ENCODE results near the gene METTL26. TPM values are rescaled to one million over a fixed set of nuclear protein-coding genes. Genes with fewer than 3 reads are reported as not detected.
A peak's percentile ranks its signal among the peaks of the same experiment; 100 is the strongest.

METTL26 gene
- total RNA-seq, 1 experiment from 2014 or later: 84.3 TPM

DNA sequence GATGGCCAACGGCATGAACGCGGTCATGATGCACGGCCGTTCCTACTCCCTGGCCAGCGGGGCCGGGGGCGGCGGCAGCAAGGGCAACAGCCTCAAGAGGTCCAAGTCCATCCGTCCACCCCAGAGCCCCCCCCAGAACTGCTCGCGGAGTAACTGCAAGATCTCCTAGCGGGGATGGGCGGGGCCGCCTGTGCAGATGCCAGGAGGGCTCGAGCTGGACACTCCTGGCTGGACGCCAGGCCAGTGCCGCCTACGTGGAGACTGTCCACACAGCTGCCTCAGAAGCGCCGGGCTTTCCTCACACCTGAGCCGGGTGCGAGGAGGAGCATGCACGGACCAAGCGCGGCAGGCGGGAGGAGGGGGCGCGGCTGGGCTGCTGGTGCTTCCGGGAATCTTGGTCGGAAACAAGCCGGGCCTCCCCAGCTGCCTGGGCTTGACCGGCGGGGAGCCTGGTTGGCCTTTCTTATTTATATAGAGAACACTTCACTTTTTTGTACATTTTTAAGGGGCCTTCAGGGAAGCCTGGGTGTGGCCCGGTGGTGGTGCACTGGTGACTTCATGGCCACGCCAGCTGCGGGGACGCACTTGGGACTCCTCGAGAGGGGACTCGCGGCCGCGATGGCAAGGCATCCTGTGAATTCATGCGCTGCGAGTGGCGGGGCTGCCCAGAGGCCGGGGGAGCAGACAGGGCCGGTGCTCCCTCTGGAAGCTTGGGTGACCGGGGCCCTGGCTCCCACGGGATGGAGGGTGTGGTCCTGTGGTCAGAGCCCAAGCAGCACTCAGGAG is 8.5 kb downstream of the METTL26 start:
- no peak for DNase-seq (ENCODE audit: extremely low read depth, low read depth)

DNA sequence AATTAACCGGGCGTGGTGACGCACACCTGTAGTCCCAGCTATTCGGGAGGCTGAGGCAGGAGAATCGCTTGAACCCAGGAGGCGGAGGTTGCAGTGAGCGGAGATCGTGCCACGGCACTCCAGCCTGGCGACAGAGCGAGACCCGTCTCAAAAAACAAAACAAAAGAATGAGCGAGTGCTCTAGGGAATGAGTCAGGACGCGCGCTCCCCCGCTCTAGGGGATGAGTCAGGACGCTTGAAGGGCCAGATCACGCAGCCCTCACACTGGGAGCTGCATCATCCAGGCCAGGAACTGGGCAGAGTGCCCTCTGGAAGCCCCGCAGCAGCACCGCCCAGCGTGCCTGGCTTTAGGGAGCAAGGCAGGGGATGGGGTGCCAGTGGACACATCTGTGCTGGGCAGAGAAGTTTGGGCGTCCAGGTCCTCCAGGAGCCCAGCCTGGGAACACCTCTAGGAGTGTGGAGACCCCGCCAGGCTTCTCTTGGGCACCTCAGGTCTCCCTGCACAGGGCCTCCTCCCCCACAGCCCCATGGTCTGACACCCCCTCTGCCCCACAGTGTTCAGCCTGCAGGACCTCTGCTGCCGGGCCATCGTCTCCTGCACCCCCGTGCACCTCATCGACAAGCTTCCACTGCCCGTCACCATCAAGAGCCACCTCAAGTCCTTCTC is 9.2 kb downstream of the METTL26 start:
- peak; percentile 30 for DNase-seq (ENCODE audit: extremely low read depth, low read depth)

DNA sequence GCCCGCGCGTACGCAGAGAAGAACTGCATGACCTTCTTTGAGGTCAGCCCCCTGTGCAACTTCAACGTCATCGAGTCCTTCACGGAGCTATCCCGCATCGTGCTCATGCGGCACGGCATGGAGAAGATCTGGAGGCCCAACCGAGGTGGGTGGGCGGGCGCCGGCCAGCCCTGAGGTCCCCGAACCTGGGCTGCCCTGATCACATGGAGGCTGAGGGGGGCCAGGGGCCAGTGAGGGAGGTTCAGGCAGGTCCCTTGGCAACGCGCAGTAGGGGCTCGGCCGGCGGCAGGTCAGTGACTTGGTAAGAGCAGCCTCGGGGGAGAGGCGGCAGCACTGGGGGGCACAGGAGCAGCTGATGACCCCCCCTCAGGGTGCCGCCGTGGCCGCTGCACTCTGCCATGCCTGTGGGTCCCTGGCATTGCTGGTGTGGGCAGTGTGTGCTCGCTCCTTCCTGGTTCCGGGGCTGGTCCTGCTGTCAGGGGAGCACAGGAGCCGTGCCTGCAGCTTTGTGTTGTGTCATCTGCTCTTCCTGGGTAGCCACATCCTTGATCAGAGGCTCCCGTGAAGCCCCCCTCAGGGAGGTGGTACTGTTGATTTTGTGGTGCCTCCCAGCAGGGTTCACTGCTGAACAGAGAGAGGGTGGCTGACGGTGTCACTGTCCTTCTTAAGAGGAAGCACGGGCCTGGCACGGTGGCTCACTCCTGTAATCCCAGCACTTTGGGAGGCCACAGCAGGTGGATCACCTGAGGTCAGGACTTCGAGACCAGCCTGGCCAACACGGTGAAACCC is 9.9 kb downstream of the METTL26 start:
- DNase-seq (ENCODE audit: extremely low read depth, low read depth): no peak

DNA sequence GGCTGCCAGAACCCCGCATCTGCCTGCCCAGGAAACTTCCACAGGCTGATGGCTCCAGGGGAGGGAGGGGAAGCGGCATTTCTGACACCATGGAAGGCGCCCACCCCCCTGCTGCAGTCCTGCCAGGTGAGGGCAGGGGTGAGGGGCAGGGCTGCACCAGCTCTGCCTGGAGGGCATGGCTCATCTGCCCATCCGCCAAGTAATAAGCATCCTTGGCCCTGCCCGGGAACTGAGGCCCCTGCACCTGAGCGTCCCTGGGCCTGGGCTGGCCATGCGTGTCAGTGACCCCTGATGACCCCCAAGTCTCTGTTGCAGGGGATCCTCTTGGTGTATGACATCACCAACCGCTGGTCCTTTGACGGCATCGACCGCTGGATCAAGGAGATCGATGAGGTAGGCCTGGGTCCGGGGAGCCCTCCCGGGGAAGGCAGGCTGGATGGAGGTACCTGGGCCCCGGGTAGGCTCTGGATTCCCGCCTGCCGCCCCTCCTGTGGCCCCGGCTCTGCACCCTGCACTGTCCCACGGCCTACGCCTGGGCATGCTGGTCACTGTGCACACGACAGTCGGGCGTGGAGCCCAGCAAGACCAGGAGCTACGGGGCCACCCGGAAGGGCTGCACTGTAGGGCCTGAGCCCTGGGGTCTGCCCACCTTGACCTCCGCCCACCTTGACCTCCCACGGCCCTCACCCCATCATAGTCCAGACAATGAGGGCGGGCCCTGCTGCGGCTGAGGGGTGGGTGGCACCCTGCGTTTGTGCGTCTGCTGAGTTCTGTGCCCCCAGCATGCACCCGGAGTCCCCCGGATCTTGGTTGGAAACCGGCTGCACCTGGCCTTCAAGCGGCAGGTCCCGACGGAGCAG is 10.8 kb downstream of the METTL26 start:
- DNase-seq (ENCODE audit: extremely low read depth, low read depth): no peak

DNA sequence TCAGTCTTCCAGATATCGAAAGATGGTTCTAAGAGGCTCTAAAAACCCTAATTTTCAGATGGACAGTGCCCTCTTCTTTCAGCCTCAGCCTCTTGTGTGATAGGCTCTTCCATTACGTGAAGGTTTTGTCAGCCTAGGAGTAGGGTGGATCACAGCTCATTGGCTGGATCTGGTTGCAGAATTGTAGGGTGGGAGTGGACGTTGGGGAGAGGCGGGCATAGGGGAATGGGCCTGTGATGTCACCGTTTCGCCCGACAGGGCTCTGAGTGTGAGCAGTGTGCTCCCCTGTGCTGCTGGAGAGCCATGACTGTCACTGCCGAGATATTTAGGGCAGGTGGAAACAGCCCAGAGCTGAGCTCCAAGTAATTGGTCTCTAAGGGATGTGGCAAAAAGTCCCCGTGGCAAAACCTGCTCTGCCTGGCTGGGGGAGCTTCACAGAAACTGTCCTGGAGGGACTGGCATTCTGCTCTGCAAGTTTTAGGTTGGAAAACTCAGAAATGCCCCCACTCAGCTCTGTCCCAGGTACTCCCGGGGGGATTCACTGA is 11.5 kb downstream of the METTL26 start:
- no peak for DNase-seq (ENCODE audit: extremely low read depth, low read depth)

DNA sequence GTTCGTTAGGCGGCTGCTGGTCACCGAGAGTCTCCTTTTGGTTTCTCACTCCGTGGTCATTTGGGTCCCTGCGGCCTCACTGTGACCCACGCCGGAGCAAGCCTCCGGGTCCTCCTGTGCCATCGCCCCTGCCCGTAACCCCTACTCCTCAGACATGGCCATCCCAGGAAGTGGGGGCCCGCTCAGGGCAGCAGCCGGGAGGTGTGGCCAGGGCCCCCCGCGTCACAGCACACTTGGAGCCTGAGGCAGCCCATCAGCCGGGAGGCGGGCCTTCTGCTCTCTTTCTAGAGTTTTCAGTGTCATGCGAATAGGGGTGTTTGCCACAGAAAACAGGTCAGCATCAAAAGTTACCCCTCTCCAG is 13.2 kb downstream of the METTL26 start:
- no peak for DNase-seq (ENCODE audit: extremely low read depth, low read depth)

DNA sequence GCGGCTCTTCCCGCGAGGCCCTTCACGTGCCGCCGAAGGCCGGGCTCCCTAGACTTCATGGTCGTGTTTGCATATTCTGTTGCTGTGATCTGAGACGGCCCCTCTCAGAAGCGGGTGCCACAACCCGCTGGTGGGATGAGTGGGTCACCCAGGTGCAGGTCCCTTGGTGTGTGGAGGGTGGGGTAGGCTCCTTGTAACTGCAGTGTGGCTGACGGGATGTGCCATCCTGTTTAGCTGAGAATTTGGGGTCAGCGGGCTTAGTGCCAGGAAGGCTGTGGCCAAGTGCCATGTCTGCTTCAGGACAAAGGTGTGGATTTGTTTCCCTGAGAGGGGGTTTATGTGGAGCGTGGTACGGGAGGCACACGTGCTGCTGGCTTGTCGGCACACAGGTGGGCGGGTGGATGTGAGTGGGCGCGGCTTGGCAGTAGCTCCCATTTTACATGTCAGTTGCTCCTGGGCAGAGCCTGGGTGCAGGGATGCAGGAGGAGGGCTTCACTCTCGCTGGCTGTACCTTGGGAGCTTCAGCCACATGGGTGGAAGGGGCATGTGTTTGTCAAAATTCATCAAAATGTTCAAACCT is 14.5 kb downstream of the METTL26 start:
- DNase-seq (ENCODE audit: extremely low read depth, low read depth): no peak

DNA sequence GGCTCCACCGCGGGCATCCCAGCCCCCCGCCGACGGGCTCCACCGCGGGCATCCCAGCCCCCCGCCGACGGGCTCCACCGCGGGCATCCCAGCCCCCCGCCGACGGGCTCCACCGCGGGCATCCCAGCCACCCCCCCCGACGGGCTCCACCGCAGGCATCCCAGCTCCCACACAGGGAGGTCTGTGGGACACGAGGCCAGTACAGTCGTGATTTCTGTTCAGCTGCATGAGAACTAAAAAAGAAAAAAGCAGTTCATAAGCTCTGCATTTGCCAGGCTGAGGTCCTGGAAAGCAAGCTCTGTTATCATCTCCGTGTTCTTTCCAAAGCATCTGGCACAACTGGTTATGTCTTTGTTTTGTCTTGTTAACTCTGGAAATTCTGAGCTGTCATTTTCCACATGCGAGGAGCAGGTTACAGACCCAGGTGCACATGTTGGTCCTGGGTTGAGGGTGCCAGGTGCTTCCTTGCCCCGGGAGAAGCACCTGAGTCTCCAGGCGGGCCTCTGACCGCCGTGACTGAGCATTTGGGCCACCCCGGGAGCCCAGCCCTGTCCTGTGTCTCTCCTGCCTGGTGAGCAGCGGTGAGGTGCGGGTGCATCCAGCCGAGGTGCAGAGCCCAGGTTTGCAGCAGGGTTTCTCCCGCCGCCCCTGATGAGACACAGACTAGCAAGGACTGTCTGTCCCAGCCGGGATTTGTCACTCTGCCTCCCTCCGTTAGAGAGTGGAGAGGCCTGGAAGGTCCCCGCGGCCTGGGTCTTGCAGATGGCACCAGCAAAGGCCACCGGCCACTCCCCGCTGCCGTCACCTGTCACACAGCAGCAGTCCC is 15.2 kb downstream of the METTL26 start:
- no peak for DNase-seq (ENCODE audit: extremely low read depth, low read depth)

DNA sequence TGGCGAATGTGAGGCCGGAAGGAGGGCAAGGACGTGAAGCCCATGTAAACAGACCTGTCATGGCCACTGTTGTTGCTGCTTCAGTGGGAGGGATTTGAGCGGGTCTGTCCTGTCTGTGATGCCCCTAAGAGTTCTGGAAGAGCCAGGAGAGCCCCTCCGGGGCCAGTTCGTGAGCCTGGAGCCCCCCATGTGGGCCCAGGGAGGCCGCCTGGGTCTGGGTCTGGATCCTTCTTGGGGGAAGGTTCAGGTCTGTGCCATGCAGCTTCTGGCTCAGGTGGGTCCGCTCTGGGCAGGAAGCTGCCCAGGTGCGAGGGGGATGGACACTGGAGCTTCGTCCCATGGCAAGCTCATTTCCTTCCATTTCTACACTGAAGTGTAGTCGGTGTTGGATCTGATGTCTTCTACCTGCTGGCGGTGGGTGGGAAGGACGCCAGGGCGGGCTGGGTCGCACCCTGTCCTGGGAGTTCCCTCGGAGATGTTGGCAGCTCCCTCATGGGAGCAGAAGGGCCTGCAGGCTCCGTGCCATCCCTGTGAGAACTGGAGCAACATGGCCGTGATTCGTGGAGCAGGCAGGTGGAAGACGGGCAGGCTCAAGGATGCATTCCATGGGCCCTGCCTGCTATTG is 16.5 kb downstream of the METTL26 start:
- DNase-seq (ENCODE audit: extremely low read depth, low read depth): no peak

DNA sequence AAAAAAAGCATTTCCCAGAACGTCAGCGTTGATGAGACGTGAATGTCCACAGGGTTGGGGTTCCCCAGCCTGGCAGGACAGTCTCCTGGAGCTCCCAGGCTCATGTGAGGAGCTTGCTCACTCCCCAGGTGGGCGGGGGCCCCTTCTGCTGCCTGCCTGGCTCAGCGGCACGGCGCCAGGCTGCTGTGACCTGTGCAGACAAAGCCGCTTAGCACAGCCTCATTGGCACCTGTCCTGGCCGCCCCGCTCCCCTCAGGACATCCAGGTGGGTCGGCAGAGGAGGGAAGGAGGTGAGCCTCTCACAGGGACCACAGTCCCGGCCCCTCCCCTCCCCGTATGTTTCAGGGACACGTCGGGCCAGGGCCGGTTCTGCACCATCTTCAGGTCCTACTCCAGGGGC is 18.2 kb downstream of the METTL26 start:
- DNase-seq (ENCODE audit: extremely low read depth, low read depth): no peak

DNA sequence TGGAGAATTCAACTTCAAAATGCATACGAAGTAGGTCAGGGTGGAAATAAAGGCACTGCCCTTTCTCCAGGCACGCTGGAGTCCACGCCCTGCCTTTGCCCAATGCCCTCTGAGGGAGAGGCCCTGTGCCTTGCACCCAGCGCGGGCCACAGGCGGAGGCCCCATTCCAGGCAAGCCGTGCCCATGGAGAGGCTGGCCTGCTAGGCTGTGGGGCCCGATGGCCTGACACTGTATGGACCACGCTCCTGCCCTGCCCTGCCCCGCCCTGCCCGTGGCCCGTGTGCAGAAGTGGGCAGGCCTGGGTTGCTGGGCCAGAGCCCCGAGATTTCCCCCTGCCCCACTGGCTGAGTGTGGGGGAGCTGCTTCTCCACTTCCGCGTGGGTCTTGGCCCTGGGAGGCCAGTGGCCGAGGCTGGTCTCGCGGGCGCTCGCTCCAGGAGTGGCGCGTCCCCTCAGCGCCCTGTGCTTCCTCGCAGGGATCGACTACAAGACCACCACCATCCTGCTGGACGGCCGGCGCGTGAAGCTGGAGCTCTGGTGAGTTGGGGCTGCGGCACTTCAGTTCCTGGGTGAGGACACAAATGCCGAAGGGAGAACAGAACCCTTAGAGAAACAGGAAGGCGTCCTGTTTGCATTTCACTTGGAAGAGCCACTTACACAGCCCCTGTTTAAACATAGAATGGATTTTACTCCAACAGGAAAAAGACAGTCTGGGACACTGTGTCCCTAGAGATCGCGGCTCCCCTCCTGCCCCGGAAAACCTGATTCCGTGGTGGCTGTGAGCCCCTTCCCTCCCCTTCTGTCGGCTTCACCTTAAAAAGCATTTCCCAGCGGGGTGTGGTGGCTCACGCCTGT is 19.1 kb downstream of the METTL26 start:
- DNase-seq (ENCODE audit: extremely low read depth, low read depth): no peak

DNA sequence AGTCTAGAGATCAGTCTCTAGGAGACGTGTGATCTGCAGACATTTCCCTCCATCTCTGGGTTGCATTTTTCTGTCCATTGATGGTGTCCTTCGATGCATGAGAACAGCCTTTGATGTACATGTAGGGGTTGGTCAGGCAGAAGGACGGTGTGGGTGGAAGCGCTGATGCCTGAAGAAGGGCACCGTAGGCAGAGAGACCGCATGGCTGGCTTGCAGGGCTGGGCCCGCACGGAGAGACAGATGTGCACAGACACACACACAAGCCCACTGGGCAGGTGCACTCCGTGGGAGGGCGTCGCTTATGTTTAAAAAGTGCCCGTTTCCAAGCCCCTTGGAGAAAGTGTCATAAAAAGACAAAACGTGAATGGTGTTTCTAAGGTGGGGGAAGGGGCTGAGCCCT is 21.0 kb downstream of the METTL26 start:
- no peak for DNase-seq (ENCODE audit: extremely low read depth, low read depth)

DNA sequence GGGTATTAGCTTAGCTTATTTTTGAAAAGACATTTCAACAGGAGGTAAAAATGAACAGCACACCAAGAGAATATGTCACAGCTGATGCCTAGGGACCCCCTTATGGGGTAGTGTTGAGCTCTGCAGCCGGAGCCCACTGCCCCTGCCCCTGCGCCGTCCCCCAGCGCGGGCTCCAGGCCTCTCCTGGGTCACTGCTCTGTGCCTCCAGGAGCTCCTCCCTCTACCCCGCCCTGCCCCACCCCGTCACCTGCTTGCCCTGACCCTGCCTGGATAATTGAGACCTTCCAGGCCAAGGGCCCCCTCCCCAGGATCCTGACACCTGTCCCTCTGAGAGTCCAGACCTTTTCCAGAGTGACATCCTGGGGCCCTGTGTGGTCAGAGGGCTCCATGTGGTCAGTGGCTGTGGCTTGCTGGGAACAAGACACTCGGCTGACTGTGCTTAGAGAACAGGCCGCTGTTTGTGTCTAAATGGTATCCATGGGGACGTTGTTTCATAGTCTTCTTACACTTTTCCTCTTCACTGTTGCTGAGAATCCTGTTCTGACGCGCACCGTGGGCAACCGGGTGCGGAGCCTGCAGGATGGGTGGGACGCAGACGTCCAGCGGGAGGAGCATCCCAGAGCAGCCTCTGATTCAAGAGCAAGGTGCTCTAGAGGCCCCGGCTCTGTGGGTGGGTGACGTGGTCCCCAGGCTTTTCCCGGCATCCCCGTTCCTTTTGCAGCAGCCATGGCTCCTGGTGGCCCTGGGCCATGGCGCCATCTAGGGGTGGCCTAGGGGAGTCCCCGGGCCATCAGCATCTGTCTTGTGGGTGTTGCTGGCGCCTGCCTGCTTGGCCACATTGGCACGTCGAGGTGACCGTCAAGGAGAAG is 25.4 kb downstream of the METTL26 start:
- no peak for DNase-seq (ENCODE audit: extremely low read depth, low read depth)

DNA sequence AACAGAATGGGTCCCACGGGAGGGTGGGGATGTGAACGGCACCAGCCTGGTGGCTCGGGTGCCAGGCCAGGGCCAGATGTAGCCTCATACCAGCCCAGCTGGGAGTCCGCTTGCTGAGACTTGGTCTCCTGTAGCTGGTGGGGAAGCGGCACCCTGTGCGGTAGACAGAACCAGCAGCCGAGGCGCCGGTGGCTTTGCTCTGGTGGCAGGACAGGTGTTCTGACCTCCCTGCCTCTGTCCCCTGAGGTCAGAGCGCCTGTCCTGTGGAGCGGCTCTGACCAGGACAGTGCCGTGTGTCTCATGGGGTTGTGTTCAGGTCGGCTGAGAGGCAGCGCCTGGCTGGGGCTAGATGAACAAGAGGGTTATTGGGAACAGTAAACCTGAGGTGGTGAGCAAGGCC is 26.1 kb downstream of the METTL26 start:
- DNase-seq (ENCODE audit: extremely low read depth, low read depth): no peak

DNA sequence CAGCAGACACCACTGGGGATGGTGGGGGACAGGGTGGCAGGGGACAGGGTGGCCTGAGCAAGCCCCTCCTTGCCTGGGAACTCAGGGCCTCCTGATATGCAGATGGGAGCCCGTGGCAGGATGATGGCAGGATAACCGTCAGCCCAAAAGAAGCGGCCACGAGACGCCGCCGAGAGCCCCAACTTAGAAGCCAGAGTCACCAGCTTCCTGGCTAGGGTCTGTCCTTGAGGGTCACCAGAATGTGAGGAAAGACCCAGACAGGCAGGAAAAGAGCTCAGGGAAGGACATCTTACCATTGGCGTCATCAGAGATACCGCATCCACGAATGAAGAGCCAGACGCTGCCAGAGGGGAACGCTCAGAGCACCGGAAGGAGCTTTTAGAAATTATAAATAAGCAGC is 26.8 kb downstream of the METTL26 start:
- DNase-seq (ENCODE audit: extremely low read depth, low read depth): no peak

DNA sequence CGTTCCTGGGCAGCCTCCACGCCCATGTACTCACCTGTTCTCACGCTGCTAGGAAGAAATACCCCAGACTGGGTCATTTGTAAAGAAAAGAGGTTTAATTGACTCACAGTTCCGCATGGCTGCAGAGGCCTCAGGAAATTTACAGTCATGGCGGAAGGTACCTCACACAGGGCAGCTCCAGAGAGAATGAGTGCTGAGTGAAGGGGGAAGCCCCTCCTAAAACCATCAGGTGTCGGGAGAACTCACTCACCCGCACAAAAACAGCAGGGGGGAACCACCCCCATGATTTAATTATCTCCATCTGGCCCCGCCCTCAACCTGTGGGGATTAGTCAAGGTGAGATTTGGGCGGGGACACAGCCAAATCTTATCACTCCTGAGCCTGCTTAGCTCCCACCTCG is 28.1 kb downstream of the METTL26 start:
- no peak for DNase-seq (ENCODE audit: extremely low read depth, low read depth)
